NCI-H1436 treated with DMSO at 0.1 percent for 48 hours (cell line): ENCODE data around the gene LRRC4.

Experiments used
- DNase-seq: peaks from one replicate; lab custom pipeline; 2025; lab: John Stamatoyannopoulos, UW

Gene LRRC4

GRCh38 chr7:127979113-127979727, 52.0 kb downstream of the LRRC4 start:
- no peak for DNase-seq

- no peak for DNase-seq
Observed at GRCh38 chr7:127978421-127978820, 52.8 kb downstream of the LRRC4 start.
